Measurements from ENCODE around the gene CCNH. TPM values are rescaled to one million over a fixed set of nuclear protein-coding genes. Genes with fewer than 3 reads are reported as not detected.

The CCNH gene
- total RNA-seq, 1 experiment from 2014 or later, result 121 TPM

DNA sequence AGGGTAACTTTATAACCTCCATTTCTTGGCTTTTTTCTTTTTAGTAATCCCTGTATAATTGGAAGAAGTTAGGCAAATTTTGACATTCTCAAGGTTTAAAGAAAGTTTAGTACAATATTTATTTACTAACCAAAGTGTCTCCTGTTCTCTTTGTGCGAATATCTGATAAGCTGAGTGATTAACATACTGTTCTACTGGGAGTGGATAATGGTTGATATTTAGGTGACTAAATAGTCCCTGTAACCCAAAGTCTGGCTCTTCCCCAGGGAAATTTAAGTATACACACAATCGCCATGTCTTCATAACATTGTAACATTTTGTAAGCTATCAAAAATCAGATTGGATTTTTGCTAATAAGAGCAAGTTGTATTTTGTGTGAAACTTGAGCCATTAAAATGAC is 40.0 kb downstream of the CCNH start:
- BruUV-seq (replicated peaks), result no TSS peak
- H3K36me3 ChIP-seq (ENCODE audit: low read depth, low read length), result peaks cover 55% of the 10 kb centered on the region

GRCh38 chr5:87369431-87369830 is 43.3 kb downstream of the CCNH start:
- no peak overlapping the region for H2AFZ ChIP-seq (ENCODE audit: low read length)
- ChIA-PET CTCF (interaction anchor here (0.5 to 0.6 kb wide), 2 partner anchors 159 to 764 kb away, joined by 3 to 4 read pairs; no protein-coding TSS in a partner anchor), POLR2A (ENCODE audit: unreplicated experiment) (no interaction called here)
- H3K27ac ChIP-seq (ENCODE audit: low read length), result no peak overlapping the region
- no peak for TF ChIP-seq EZH2 (IDR thresholded peaks at IDR 0.05; ENCODE audit: low read length, unreplicated experiment)
- TF ChIP-seq EZH2phosphoT487 (IDR thresholded peaks at IDR 0.05; ENCODE audit: borderline replicate concordance, low read length), result no peak
- TF ChIP-seq, protein P1, sequence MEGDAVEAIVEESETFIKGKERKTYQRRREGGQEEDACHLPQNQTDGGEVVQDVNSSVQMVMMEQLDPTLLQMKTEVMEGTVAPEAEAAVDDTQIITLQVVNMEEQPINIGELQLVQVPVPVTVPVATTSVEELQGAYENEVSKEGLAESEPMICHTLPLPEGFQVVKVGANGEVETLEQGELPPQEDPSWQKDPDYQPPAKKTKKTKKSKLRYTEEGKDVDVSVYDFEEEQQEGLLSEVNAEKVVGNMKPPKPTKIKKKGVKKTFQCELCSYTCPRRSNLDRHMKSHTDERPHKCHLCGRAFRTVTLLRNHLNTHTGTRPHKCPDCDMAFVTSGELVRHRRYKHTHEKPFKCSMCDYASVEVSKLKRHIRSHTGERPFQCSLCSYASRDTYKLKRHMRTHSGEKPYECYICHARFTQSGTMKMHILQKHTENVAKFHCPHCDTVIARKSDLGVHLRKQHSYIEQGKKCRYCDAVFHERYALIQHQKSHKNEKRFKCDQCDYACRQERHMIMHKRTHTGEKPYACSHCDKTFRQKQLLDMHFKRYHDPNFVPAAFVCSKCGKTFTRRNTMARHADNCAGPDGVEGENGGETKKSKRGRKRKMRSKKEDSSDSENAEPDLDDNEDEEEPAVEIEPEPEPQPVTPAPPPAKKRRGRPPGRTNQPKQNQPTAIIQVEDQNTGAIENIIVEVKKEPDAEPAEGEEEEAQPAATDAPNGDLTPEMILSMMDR (conservative IDR thresholded peaks at IDR 0.05; ENCODE audit: low read depth, low read length), result no peak
- H3K9me3 ChIP-seq (ENCODE audit: low read length), result no peaks in the 10 kb centered on the region
- H3K4me2 ChIP-seq (ENCODE audit: low read length), result no peak overlapping the region
- H3K9me2 ChIP-seq (replicated peaks; ENCODE audit: low read length), result no peaks in the 10 kb centered on the region
- H3K79me2 ChIP-seq (ENCODE audit: low read length), result no peaks in the 10 kb centered on the region
- H4K20me1 ChIP-seq (ENCODE audit: low read length), result no peaks in the 10 kb centered on the region
- ATAC-seq (no peak), DNase-seq (no peak)
- no peaks in the 10 kb centered on the region for H3K27me3 ChIP-seq (ENCODE audit: low read length)
- no peaks in the 10 kb centered on the region for H3F3A ChIP-seq (ENCODE audit: low read length, unreplicated experiment)
- H3K4me1 ChIP-seq (ENCODE audit: insufficient read depth, low read length), result no peaks in the 10 kb centered on the region
- no peak overlapping the region for H3K9ac ChIP-seq (ENCODE audit: low read length)
- intact Hi-C loops (cut with micrococcal nuclease), result no loop called here
- H3K4me3 ChIP-seq (ENCODE audit: low read length), result no peak overlapping the region
- H3K36me3 ChIP-seq (ENCODE audit: low read depth, low read length), result peaks cover 42% of the 10 kb centered on the region
- BruUV-seq (replicated peaks), result no TSS peak

More for the DNA sequence above, 40.0 kb downstream of the CCNH start:
- no peak overlapping the region for H3K27ac ChIP-seq (ENCODE audit: low read length)
- intact Hi-C loops (cut with micrococcal nuclease), result no loop called here
- H3F3A ChIP-seq (ENCODE audit: low read length, unreplicated experiment), result no peaks in the 10 kb centered on the region
- no peak overlapping the region for H3K4me2 ChIP-seq (ENCODE audit: low read length)
- H3K4me3 ChIP-seq (ENCODE audit: low read length), result no peak overlapping the region
- no peaks in the 10 kb centered on the region for H3K4me1 ChIP-seq (ENCODE audit: insufficient read depth, low read length)
- no peak for TF ChIP-seq EZH2 (IDR thresholded peaks at IDR 0.05; ENCODE audit: low read length, unreplicated experiment)
- TF ChIP-seq, protein P1 (conservative IDR thresholded peaks at IDR 0.05; ENCODE audit: low read depth, low read length), result no peak
- TF ChIP-seq EZH2phosphoT487 (IDR thresholded peaks at IDR 0.05; ENCODE audit: borderline replicate concordance, low read length), result no peak
- 0 out of 2 replicates have a peak, but pooled peaks cover 5% of the 10 kb centered on the region for H4K20me1 ChIP-seq (ENCODE audit: low read length)
- H2AFZ ChIP-seq (ENCODE audit: low read length), result no peak overlapping the region
- no peak for DNase-seq
- ChIA-PET POLR2A (ENCODE audit: unreplicated experiment) (no interaction called here), CTCF (no interaction called here)
- no peaks in the 10 kb centered on the region for H3K27me3 ChIP-seq (ENCODE audit: low read length)
- H3K9ac ChIP-seq (ENCODE audit: low read length), result no peak overlapping the region
- no peaks in the 10 kb centered on the region for H3K9me2 ChIP-seq (replicated peaks; ENCODE audit: low read length)
- H3K79me2 ChIP-seq (ENCODE audit: low read length), result no peaks in the 10 kb centered on the region
- no peak for ATAC-seq
- H3K9me3 ChIP-seq (ENCODE audit: low read length), result no peaks in the 10 kb centered on the region

GRCh38 chr5:87368601-87369000 is 44.1 kb downstream of the CCNH start:
- Histone ChIP-seq H3K79me2 (ENCODE audit: low read length) (no peaks in the 10 kb centered on the region), H3K9me2 (replicated peaks; ENCODE audit: low read length) (no peaks in the 10 kb centered on the region), H3K9ac (ENCODE audit: low read length) (no peak overlapping the region), H3K27ac (ENCODE audit: low read length) (no peak overlapping the region), H3F3A (ENCODE audit: low read length, unreplicated experiment) (no peaks in the 10 kb centered on the region), H3K4me1 (ENCODE audit: insufficient read depth, low read length) (no peaks in the 10 kb centered on the region), H4K20me1 (ENCODE audit: low read length) (no peaks in the 10 kb centered on the region), H2AFZ (ENCODE audit: low read length) (no peak overlapping the region), H3K4me2 (ENCODE audit: low read length) (no peak overlapping the region), H3K36me3 (ENCODE audit: low read depth, low read length) (peaks cover 42% of the 10 kb centered on the region), H3K4me3 (ENCODE audit: low read length) (no peak overlapping the region), H3K9me3 (ENCODE audit: low read length) (no peaks in the 10 kb centered on the region), H3K27me3 (ENCODE audit: low read length) (no peaks in the 10 kb centered on the region)
- ATAC-seq, result no peak
- DNase-seq, result no peak
- no peak for TF ChIP-seq EZH2phosphoT487 (IDR thresholded peaks at IDR 0.05; ENCODE audit: borderline replicate concordance, low read length)
- no peak for TF ChIP-seq EZH2 (IDR thresholded peaks at IDR 0.05; ENCODE audit: low read length, unreplicated experiment)
- TF ChIP-seq, protein P1 (conservative IDR thresholded peaks at IDR 0.05; ENCODE audit: low read depth, low read length), result no peak
- no TSS peak for BruUV-seq (replicated peaks)
- CTCF ChIA-PET, result no interaction called here
- POLR2A ChIA-PET (ENCODE audit: unreplicated experiment), result interaction anchor here (0.7 kb wide), 1 partner anchor 210 kb away, joined by 3 read pairs; no protein-coding TSS in a partner anchor
- intact Hi-C loops (cut with micrococcal nuclease), result no loop called here
